EH (cell line): Measurements from ENCODE around the gene SLC16A9.
"Not testable (repeated sequence)": the region's sequence is repeated elsewhere in the genome, so short reads cannot be mapped to it uniquely, and the experiment has no call there.

Experiments
- DNase-seq: peaks from one replicate; pipeline ENCODE4 v3.0.0-alpha.2; 2015; ENCODE audit warnings: low read depth

The SLC16A9 gene

GRCh38 chr10:59709395-59710125 lies at the start of gene SLC16A9:
Gene SLC16A9 (minus strand): TSS chr10:59709850. CDS start chr10:59684291, 25,559 bp downstream.
- peak; percentile 27 for DNase-seq

GRCh38 chr10:59757966-59758365 lies 48.3 kb upstream of the SLC16A9 start:
- DNase-seq: peak; percentile 14

- no peak for DNase-seq
These were observed 45.3 kb upstream of the SLC16A9 start for GRCh38 chr10:59754951-59755350.

- no peak for DNase-seq
These were observed 43.6 kb upstream of the SLC16A9 start, which contains the start of gene MRLN for GRCh38 chr10:59753267-59753666. Gene MRLN (minus strand): TSS chr10:59753455.

- DNase-seq: no peak
These were observed 42.8 kb upstream of the SLC16A9 start for GRCh38 chr10:59752278-59752940.

GRCh38 chr10:59750155-59750945 lies 40.7 kb upstream of the SLC16A9 start:
- DNase-seq: no peak

GRCh38 chr10:59748834-59749233 lies 39.2 kb upstream of the SLC16A9 start:
- no peak for DNase-seq

- DNase-seq: no peak
These were observed 35.6 kb upstream of the SLC16A9 start for GRCh38 chr10:59745163-59745650.

GRCh38 chr10:59744762-59745161 lies 35.1 kb upstream of the SLC16A9 start:
- DNase-seq: not testable (repeated sequence)

- DNase-seq: not testable (repeated sequence)
These were observed 34.5 kb upstream of the SLC16A9 start for GRCh38 chr10:59744156-59744555.

- DNase-seq: no peak
These were observed 31.9 kb upstream of the SLC16A9 start for GRCh38 chr10:59741583-59741982.

GRCh38 chr10:59741048-59741447 lies 31.4 kb upstream of the SLC16A9 start:
- no peak for DNase-seq

GRCh38 chr10:59736749-59737148 lies 27.1 kb upstream of the SLC16A9 start:
- no peak for DNase-seq

GRCh38 chr10:59735296-59735695 lies 25.6 kb upstream of the SLC16A9 start:
- DNase-seq: no peak

GRCh38 chr10:59734014-59734462 lies 24.4 kb upstream of the SLC16A9 start:
- no peak for DNase-seq

GRCh38 chr10:59733321-59734013 lies 23.8 kb upstream of the SLC16A9 start:
- DNase-seq: not testable (repeated sequence)

GRCh38 chr10:59732849-59733248 lies 23.2 kb upstream of the SLC16A9 start:
- DNase-seq: not testable (repeated sequence)

GRCh38 chr10:59729167-59729566 lies 19.5 kb upstream of the SLC16A9 start:
- not testable (repeated sequence) for DNase-seq

- DNase-seq: no peak
These were observed 14.7 kb upstream of the SLC16A9 start for GRCh38 chr10:59724098-59724938.

- no peak for DNase-seq
These were observed 10.7 kb upstream of the SLC16A9 start for GRCh38 chr10:59720377-59720776.

- no peak for DNase-seq
These were observed 9.7 kb upstream of the SLC16A9 start for GRCh38 chr10:59719374-59719773.
